SK-N-SH treated with all-trans-retinoic acid at 6 μM for 48 hours (cell line): ENCODE results near the gene CDC6.

Experiments used
- RARB ChIP-seq: fragments of 250-450 bp; sonication (Bioruptor Pico); IDR thresholded peaks from 2 replicates; pipeline ENCODE4 v1.8.0; 2021; ENCODE audit warnings: mild to moderate bottlenecking, moderate library complexity
- ZFP30 ChIP-seq: fragments of 450-650 bp; formaldehyde crosslinking; IDR thresholded peaks from 2 replicates; pipeline ENCODE4 v1.5.0; 2022; ENCODE audit warnings: mild to moderate bottlenecking, moderate library complexity

DNA sequence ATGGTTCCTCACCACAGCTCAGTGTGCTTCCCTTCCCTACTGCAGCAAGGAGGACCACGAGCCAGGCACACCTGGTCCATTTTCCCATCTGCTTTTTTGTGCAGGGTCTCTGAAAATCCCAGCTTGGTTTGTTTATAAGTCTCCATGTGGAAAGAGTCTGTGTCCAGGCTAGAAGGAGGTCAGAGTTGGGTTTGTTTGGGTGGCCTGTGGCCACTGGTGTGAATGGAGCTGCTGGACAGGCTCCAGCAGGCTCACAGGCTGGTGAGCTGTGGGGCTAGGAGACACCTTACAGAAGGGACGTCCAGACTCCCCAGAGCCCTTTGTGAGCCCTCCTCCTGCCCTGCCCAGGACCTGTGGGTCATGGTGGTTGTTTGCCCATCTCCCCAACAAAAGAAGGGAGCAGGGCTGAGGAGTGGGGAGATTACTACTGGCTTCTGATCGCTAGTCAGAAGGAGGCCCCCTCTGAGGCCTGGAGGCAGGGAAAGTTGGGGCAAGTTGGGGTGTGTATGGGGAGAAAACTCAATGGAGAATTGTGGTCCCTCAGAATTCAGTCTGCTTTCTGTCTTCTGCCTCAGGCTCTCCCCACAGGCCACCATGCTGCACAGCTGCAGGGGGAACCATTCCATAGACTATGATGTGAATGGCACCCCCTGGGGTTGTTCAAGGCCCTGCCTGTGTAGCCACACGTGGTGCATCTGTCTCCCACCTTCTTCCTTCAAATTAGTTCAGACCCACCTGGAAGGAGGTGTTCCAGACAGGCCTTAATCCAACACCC lies 25.4 kb downstream of the CDC6 start:
- no peak for TF ChIP-seq ZFP30 (CRISPR knock-in tag)
- TF ChIP-seq RARB (CRISPR knock-in tag) = no peak
